ENCODE results near the gene ADGRG4.

ADGRG4 gene

GRCh38 chrX:136304493-136304892 is 3.7 kb downstream of the ADGRG4 start:
- DNase-seq (ENCODE audit: low spot score) = no peak

- DNase-seq (ENCODE audit: low spot score) = no peak
Observed at GRCh38 chrX:136306182-136306581, 5.4 kb downstream of the ADGRG4 start.

DNA sequence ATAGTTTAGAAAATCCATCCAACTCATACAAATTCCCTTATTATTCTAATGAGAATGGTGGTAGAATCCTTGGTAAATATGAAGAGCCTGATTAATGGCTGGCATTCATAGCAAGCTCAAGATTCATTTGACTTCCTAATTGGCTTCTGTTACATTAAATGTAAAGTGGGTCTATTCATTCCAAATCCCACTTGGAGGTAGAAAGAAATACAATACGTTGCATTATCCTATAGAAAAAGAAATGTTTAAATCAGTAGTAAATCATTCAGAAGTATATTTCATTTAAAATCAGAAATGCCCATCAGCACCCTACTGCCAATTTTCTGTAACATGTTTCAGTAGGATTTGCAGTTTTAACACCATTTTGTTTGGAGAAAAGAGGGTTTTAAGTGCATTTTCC is 6.7 kb downstream of the ADGRG4 start:
- no peak for DNase-seq (ENCODE audit: low spot score)

DNA sequence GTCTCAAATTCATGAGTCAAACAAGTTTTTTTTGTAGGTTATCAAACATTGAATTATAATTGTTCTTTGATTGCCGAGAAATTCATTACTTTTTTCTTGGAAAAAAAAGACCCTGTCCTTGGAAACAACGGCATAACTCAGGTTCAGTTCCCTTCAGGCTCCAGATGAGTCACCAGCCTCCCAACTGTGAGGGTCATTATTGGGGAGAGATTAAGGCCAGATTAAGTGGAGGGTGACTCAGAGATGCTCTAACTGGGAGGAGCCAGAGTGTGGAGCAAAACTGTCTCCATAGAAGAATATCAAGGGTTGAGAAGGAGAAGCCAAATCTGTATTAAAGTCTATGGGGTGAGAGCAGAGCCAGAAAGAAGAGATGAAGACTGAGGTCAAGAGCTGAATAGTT is 9.6 kb downstream of the ADGRG4 start:
- DNase-seq (ENCODE audit: low spot score) = no peak

- no peak for DNase-seq (ENCODE audit: low spot score)
Observed at GRCh38 chrX:136318156-136318555, 17.4 kb downstream of the ADGRG4 start.

GRCh38 chrX:136318895-136319597 is 18.3 kb downstream of the ADGRG4 start:
- DNase-seq (ENCODE audit: low spot score) = no peak

GRCh38 chrX:136319600-136319999 is 18.8 kb downstream of the ADGRG4 start:
- no peak for DNase-seq (ENCODE audit: low spot score)

GRCh38 chrX:136321532-136321931 is 20.8 kb downstream of the ADGRG4 start:
- no peak for DNase-seq (ENCODE audit: low spot score)

- no peak for DNase-seq (ENCODE audit: low spot score)
Observed at GRCh38 chrX:136322064-136322463, 21.3 kb downstream of the ADGRG4 start.

DNA sequence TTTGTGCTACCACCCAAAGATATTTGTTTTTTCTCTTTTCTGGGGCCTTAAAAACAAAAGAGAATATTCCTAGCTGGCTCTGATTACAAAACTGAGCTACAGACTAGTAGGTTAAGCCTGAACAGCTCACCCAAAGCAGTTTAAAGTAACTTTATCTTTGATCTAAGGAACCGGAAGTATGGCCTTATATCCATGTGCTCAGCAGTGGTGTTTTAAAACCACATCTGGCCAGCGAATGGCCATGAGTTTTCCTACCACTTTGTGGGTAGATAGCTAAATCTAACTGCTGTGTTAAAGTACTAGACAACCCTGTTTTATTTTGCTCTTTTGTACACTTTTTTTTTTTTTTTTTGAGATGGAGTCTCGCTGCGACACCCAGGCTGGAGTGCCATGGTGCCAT is 24.6 kb downstream of the ADGRG4 start:
- no peak for DNase-seq (ENCODE audit: low spot score)

DNA sequence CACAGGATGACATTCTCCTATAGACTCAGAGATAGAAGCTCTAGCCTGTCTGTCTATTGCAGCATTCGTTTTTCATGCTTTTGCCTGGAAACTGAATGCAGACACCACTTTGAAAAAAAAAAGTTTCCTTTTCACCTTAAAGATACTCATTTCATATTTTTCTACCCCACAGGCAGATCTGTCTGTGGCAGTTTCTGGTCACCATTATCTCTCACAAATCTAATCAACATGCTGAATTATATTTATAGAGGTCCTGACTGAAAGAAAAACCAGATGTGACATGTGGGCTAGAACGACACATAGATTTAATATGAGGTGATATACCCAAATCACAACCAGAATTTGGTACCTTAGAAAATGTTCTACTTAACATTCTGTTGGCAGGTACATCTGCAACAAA is 28.2 kb downstream of the ADGRG4 start:
- DNase-seq (ENCODE audit: low spot score) = no peak

- DNase-seq (ENCODE audit: low spot score) = no peak
Observed at GRCh38 chrX:136336623-136337022, 35.9 kb downstream of the ADGRG4 start.

- DNase-seq (ENCODE audit: low spot score) = no peak
Observed at GRCh38 chrX:136339702-136340101, 38.9 kb downstream of the ADGRG4 start.

- no peak for DNase-seq (ENCODE audit: low spot score)
Observed at GRCh38 chrX:136344320-136344719, 43.6 kb downstream of the ADGRG4 start.

DNA sequence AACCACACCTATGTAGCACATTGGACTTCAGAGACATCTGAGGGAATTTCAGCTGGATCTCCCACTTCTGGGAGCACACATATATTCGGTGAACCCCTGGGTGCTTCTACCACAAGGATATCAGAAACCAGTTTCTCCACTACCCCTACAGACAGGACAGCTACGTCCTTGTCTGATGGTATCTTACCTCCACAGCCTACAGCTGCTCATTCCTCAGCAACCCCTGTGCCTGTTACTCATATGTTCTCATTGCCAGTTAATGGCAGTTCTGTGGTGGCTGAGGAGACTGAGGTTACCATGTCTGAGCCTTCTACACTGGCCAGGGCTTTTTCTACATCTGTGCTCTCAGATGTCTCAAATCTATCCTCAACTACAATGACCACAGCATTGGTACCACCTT is 45.7 kb downstream of the ADGRG4 start:
- DNase-seq (ENCODE audit: low spot score) = no peak

- no peak for DNase-seq (ENCODE audit: low spot score)
Observed at GRCh38 chrX:136347706-136348105, 46.9 kb downstream of the ADGRG4 start.

DNA sequence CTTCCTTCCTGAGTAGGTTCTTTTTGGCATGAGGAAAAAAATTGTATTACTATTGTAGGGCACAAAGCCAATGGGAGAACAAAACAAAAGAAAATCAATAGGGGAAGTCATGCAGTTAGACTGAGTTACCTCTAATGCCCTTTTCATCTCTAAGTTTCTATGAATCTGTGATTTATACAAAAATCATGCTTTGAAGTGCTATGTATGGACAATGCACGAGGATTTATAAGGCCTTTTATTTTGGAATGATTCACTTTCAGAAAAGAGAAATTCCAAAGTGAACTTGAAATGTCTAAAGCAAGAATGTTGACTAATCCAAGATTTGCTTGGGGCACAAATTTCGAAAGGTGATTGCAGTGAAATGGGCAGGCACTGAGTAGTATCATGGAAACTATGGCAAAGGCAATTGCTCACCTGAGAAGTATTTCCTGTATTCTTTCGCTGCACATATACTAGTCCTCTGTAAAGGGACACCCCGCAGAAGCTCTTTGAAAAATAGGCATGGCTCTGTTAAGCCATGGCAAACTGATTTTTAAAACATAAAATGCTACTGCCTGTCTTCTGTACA is 52.8 kb downstream of the ADGRG4 start:
- DNase-seq (ENCODE audit: low spot score) = no peak

- no peak for DNase-seq (ENCODE audit: low spot score)
Observed at GRCh38 chrX:136354201-136354600, 53.4 kb downstream of the ADGRG4 start.

DNA sequence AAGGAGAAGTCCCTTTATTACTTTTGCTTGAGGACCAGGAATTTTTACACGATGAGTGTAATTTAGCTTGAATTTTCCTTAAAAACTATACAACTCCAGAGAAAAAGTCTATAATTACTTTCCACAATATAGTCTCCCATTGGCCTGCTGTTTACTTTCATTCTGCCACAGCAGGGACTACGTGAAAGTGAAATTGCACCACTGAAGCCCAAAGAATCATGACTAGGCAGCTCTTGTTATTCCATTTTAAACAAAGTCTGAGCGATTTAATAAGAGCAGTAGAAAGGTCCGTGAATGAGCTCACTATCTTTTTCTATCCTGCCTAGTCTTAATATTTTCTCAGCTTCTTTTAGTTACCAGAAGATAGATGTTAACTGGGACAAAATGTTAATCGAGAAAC is 68.6 kb downstream of the ADGRG4 start:
- no peak for DNase-seq (ENCODE audit: low spot score)

- no peak for DNase-seq (ENCODE audit: low spot score)
Observed at GRCh38 chrX:136376713-136377112, 76.0 kb downstream of the ADGRG4 start.

- DNase-seq (ENCODE audit: low spot score) = no peak
Observed at GRCh38 chrX:136380010-136380769, 79.4 kb downstream of the ADGRG4 start.

- DNase-seq (ENCODE audit: low spot score) = no peak
Observed at GRCh38 chrX:136386173-136386572, 85.4 kb downstream of the ADGRG4 start.

GRCh38 chrX:136386826-136387225 is 86.1 kb downstream of the ADGRG4 start:
- no peak for DNase-seq (ENCODE audit: low spot score)

Data from AG08396 (cell line).